Effector memory CD8-positive, alpha-beta T cell (primary cell): ENCODE measurements around the gene RPL41.

Source experiments
- ATAC-seq: fragments of 150-1000 bp; cut with Tn5 transposase; replicated peaks from 2 replicates; pipeline ENCODE4 v1.10.0; 2021; ENCODE audit warnings: mild to moderate bottlenecking, moderate library complexity
- DNase-seq, 3 experiments: peaks; one replicate each; pipeline ENCODE4 v3.0.0; 2021
- H3K27ac Mint-ChIP-seq, 2 donors: one replicate each; pipeline ENCODE4 v1.8.0; 2022; ENCODE audit warnings: mild to moderate bottlenecking in 2 of 2, mixed read lengths in 2 of 2, moderate library complexity in 2 of 2
- H3K27me3 Mint-ChIP-seq, 2 donors: one replicate each; pipeline ENCODE4 v1.8.0; 2022; ENCODE audit warnings: mixed read lengths in 2 of 2
- H3K36me3 Mint-ChIP-seq: one replicate; pipeline ENCODE4 v1.8.0; 2022; ENCODE audit warnings: mild to moderate bottlenecking, moderate library complexity, mixed read lengths; ENCODE audit not compliant: insufficient read depth
- H3K4me1 Mint-ChIP-seq, 2 donors: one replicate each; pipeline ENCODE4 v1.8.0; 2022; ENCODE audit warnings: low read depth in 2 of 2, mixed read lengths in 2 of 2
- H3K4me3 Mint-ChIP-seq, 2 donors: one replicate each; pipeline ENCODE4 v1.8.0; 2022; ENCODE audit warnings: mild to moderate bottlenecking in 2 of 2, mixed read lengths in 2 of 2, moderate library complexity in 2 of 2
- H3K9me3 Mint-ChIP-seq, 2 donors: one replicate each; pipeline ENCODE4 v1.8.0; 2022; ENCODE audit warnings: mixed read lengths in 2 of 2

RPL41 gene

GRCh38 chr12:56084958-56085543 lies 31.4 kb upstream of the RPL41 start:
- H3K27ac Mint-ChIP-seq = peak overlapping the region in 1 of 2 donors; percentile 60
- DNase-seq = no peak
- H3K4me3 Mint-ChIP-seq = no peak overlapping the region
- peaks cover under 1 to 1% of the 10 kb centered on the region in 2 donors for H3K4me1 Mint-ChIP-seq
- H3K9me3 Mint-ChIP-seq = no peaks in the 10 kb centered on the region
- ATAC-seq = no peak
- H3K36me3 Mint-ChIP-seq = peaks cover 3% of the 10 kb centered on the region
- H3K27me3 Mint-ChIP-seq = peaks cover 6 to 26% of the 10 kb centered on the region in 2 donors

- Mint-ChIP-seq H3K36me3 (peaks cover under 1% of the 10 kb centered on the region), H3K4me3 (no peak overlapping the region), H3K27ac (peak overlapping the region in 1 of 2 donors; percentile 55), H3K27me3 (peaks cover 6 to 22% of the 10 kb centered on the region in 2 donors), H3K4me1 (no peaks in the 10 kb centered on the region), H3K9me3 (no peaks in the 10 kb centered on the region)
- DNase-seq = no peak
- no peak for ATAC-seq
Measured at GRCh38 chr12:56086096-56086495, 30.3 kb upstream of the RPL41 start.

DNA sequence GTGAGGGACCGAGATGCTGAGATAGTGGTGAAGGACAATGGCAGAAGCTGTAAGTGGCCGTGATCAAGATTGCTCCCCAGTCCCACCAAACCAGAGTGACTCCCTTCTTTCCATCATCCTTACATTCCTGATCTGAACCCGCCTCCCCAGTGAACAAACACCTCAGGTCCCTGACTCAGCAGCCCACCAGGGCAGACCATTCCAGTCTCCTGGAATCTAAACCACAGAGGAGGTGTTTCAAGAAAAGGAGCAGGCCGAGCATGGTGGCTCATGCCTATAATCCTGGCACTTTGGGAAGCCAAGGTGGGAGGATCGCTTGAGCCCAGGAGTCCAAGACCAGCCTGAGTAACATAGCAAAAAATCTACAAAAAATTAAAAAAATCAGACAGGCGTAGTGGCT lies 29.8 kb upstream of the RPL41 start:
- no peak for DNase-seq
- H3K27me3 Mint-ChIP-seq = peaks cover 6 to 17% of the 10 kb centered on the region in 2 donors
- no peaks in the 10 kb centered on the region for H3K36me3 Mint-ChIP-seq
- ATAC-seq = no peak
- H3K27ac Mint-ChIP-seq = peak overlapping the region in 1 of 2 donors; percentile 55
- no peaks in the 10 kb centered on the region for H3K4me1 Mint-ChIP-seq
- no peaks in the 10 kb centered on the region for H3K9me3 Mint-ChIP-seq
- H3K4me3 Mint-ChIP-seq = no peak overlapping the region

GRCh38 chr12:56087220-56087619 lies 29.2 kb upstream of the RPL41 start:
- no peak for ATAC-seq

DNA sequence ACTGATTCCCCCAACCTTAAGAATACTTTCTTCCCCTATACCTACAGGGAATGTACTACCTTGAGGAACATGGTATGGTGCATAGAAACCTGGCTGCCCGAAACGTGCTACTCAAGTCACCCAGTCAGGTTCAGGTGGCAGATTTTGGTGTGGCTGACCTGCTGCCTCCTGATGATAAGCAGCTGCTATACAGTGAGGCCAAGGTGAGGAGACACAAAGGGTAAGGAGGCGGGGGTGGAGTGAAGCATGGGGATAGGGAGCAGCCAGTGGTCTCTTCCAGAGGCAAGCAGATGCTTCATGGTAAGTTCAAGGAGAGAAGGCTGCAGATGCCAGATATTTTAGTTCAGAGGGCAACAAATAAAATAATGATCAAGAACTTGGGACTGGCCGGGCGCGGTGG lies 18.7 kb upstream of the RPL41 start:
- ATAC-seq (no peak), DNase-seq (no peak)
- peaks cover 11 to 16% of the 10 kb centered on the region in 2 donors for H3K4me1 Mint-ChIP-seq
- H3K36me3 Mint-ChIP-seq = peaks cover under 1% of the 10 kb centered on the region
- no peaks in the 10 kb centered on the region for H3K9me3 Mint-ChIP-seq
- peaks cover 13 to 22% of the 10 kb centered on the region in 2 donors for H3K27me3 Mint-ChIP-seq
- no peak overlapping the region for H3K4me3 Mint-ChIP-seq
- no peak overlapping the region for H3K27ac Mint-ChIP-seq

More at GRCh38 chr12:56087220-56087619, 29.2 kb upstream of the RPL41 start:
- no peak for DNase-seq
- no peak overlapping the region for H3K27ac Mint-ChIP-seq
- no peaks in the 10 kb centered on the region for H3K9me3 Mint-ChIP-seq
- no peaks in the 10 kb centered on the region for H3K4me1 Mint-ChIP-seq
- peaks cover 6 to 10% of the 10 kb centered on the region in 2 donors for H3K27me3 Mint-ChIP-seq
- no peak overlapping the region for H3K4me3 Mint-ChIP-seq
- no peaks in the 10 kb centered on the region for H3K36me3 Mint-ChIP-seq

DNA sequence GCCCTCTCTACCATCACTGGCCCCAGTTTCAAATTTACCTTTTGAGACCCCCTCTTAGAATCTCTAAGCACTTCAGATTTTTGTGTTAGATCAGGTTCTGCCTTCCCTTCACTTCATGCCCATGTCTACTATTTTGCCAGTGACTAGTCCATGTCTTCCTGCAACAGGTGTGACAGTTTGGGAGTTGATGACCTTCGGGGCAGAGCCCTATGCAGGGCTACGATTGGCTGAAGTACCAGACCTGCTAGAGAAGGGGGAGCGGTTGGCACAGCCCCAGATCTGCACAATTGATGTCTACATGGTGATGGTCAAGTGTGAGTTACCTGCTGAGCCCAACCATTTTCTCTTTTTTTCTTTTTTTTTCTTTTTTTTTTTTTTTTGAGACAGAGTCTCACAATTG lies 17.8 kb upstream of the RPL41 start:
- peaks cover 7% of the 10 kb centered on the region for H3K36me3 Mint-ChIP-seq
- ATAC-seq (no peak), DNase-seq (no peak)
- peaks cover 8 to 13% of the 10 kb centered on the region in 2 donors for H3K27me3 Mint-ChIP-seq
- H3K4me1 Mint-ChIP-seq = peaks cover 19 to 25% of the 10 kb centered on the region in 2 donors
- no peaks in the 10 kb centered on the region for H3K9me3 Mint-ChIP-seq
- no peak overlapping the region for H3K27ac Mint-ChIP-seq
- H3K4me3 Mint-ChIP-seq = no peak overlapping the region

DNA sequence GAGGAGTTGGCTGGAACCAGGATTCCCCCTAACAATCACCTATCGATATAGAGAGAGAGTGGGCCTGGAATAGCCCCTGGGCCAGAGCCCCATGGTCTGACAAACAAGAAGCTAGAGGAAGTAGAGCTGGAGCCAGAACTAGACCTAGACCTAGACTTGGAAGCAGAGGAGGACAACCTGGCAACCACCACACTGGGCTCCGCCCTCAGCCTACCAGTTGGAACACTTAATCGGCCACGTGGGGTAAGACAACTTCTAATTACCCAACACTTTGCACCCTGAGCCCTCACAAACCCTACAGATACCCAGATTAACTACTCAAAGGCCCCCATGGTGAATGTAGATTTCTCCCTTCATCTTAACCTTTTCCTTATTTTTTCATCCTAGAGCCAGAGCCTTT lies 16.6 kb upstream of the RPL41 start:
- peaks cover 15% of the 10 kb centered on the region for H3K36me3 Mint-ChIP-seq
- H3K4me1 Mint-ChIP-seq = peaks cover 28 to 37% of the 10 kb centered on the region in 2 donors
- H3K27me3 Mint-ChIP-seq = peaks cover 0 to 1% of the 10 kb centered on the region in 2 donors
- no peak for DNase-seq
- H3K27ac Mint-ChIP-seq = peak overlapping the region in 1 of 2 donors; percentile 59
- no peak for ATAC-seq
- H3K4me3 Mint-ChIP-seq = no peak overlapping the region
- H3K9me3 Mint-ChIP-seq = no peaks in the 10 kb centered on the region

DNA sequence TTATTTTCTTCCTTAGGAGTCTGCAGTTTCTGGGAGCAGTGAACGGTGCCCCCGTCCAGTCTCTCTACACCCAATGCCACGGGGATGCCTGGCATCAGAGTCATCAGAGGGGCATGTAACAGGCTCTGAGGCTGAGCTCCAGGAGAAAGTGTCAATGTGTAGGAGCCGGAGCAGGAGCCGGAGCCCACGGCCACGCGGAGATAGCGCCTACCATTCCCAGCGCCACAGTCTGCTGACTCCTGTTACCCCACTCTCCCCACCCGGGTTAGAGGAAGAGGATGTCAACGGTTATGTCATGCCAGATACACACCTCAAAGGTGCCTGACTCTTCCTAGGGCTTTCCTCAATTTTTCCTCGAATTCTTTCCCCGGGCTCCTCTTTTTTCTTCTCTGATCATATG lies 15.4 kb upstream of the RPL41 start:
- no peak overlapping the region for H3K4me3 Mint-ChIP-seq
- H3K36me3 Mint-ChIP-seq = peaks cover 18% of the 10 kb centered on the region

GRCh38 chr12:56102683-56103065 lies 13.8 kb upstream of the RPL41 start:
- peaks cover 25% of the 10 kb centered on the region for H3K36me3 Mint-ChIP-seq
- peak overlapping the region; percentile 95 to 96 for H3K4me3 Mint-ChIP-seq
- H3K27me3 Mint-ChIP-seq = no peaks in the 10 kb centered on the region
- H3K27ac Mint-ChIP-seq = peak overlapping the region; percentile 93 to 94
- no peak for ATAC-seq
- no peaks in the 10 kb centered on the region for H3K9me3 Mint-ChIP-seq
- peaks cover 42 to 59% of the 10 kb centered on the region in 2 donors for H3K4me1 Mint-ChIP-seq
- no peak for DNase-seq

More for the DNA sequence above, 15.4 kb upstream of the RPL41 start:
- Mint-ChIP-seq H3K9me3 (no peaks in the 10 kb centered on the region), H3K4me1 (peaks cover 38 to 47% of the 10 kb centered on the region in 2 donors), H3K27me3 (no peaks in the 10 kb centered on the region), H3K27ac (peak overlapping the region; percentile 93 to 94)
- DNase-seq = no peak
- ATAC-seq = no peak

DNA sequence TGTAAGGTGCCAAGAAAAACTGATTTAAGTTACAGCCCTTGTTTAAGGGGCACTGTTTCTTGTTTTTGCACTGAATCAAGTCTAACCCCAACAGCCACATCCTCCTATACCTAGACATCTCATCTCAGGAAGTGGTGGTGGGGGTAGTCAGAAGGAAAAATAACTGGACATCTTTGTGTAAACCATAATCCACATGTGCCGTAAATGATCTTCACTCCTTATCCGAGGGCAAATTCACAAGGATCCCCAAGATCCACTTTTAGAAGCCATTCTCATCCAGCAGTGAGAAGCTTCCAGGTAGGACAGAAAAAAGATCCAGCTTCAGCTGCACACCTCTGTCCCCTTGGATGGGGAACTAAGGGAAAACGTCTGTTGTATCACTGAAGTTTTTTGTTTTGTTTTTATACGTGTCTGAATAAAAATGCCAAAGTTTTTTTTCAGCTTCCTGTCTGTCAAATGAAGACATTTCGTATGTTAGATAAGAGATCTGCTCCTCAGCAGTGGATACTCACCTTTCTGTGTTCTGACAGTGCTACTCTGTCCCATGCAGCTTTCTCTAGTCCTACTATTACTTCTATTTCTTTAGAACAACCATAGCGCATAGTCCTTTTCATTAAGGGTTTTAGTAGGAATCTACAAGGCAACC lies 13.2 kb upstream of the RPL41 start:
- peak in 1 of 3 experiments; percentile 20 for DNase-seq
- ATAC-seq = peak; percentile 21

GRCh38 chr12:56103823-56104108 lies 12.7 kb upstream of the RPL41 start:
- Mint-ChIP-seq H3K4me3 (peak overlapping the region; percentile 95 to 96), H3K27ac (peak overlapping the region; percentile 93 to 94), H3K4me1 (peaks cover 42 to 59% of the 10 kb centered on the region in 2 donors), H3K36me3 (peaks cover 36% of the 10 kb centered on the region), H3K27me3 (no peaks in the 10 kb centered on the region), H3K9me3 (no peaks in the 10 kb centered on the region)
- no peak for ATAC-seq
- no peak for DNase-seq

More for the DNA sequence above, 13.2 kb upstream of the RPL41 start:
- Mint-ChIP-seq H3K27me3 (no peaks in the 10 kb centered on the region), H3K4me3 (peak overlapping the region; percentile 95 to 96), H3K36me3 (peaks cover 30% of the 10 kb centered on the region), H3K9me3 (no peaks in the 10 kb centered on the region), H3K27ac (peak overlapping the region; percentile 93 to 94), H3K4me1 (peaks cover 42 to 59% of the 10 kb centered on the region in 2 donors)

DNA sequence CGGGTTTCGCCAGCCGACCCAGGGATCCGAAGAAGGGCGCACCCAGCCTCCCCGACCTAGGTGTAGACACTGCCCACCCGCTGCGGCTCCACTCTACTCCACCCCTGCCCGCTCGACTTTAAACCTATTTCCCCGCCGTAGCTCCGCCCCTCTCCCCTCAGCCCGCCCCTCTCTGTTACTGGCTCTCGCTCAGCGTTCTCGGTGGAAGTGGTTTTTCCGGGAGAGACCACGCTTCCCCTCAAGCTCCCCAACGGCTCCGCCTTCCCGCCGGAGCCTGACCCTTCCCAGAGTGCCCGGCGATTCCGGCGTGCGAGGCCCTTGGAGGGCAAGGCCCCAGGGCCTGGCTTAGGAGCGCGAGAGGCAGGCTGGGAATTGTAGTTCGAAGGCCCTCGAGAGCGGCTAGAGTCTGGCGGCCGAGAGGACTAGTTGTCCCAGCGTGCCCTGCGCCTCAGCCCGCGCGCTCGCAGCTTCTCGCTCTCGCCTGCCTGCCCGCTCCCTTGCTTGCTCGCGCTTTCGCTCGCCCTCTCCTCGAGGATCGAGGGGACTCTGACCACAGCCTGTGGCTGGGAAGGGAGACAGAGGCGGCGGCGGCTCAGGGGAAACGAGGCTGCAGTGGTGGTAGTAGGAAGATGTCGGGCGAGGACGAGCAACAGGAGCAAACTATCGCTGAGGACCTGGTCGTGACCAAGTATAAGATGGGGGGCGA lies 12.2 kb upstream of the RPL41 start, which contains the start of gene PA2G4:
Gene PA2G4 (plus strand): TSS at position 451 of the 706 bp plus-strand sequence. CDS start 179 bp downstream, at position 630.
- peaks cover 41% of the 10 kb centered on the region for H3K36me3 Mint-ChIP-seq
- H3K9me3 Mint-ChIP-seq = no peaks in the 10 kb centered on the region
- ATAC-seq = peak; percentile 84
- H3K4me3 Mint-ChIP-seq = peak within 1 kb of the TSS; percentile 95 to 96
- H3K27me3 Mint-ChIP-seq = no peaks in the 10 kb centered on the region
- DNase-seq = peak; percentile 89 to 93 (median 91)
- peaks cover 42 to 59% of the 10 kb centered on the region in 2 donors for H3K4me1 Mint-ChIP-seq
- peak within 1 kb of the TSS; percentile 93 to 94 for H3K27ac Mint-ChIP-seq

- peak; percentile 0 for ATAC-seq
- Mint-ChIP-seq H3K27me3 (no peaks in the 10 kb centered on the region), H3K4me1 (peaks cover 42 to 59% of the 10 kb centered on the region in 2 donors), H3K4me3 (peak overlapping the region; percentile 95 to 96), H3K27ac (peak overlapping the region; percentile 93 to 94), H3K9me3 (no peaks in the 10 kb centered on the region), H3K36me3 (peaks cover 48% of the 10 kb centered on the region)
- DNase-seq = no peak
Measured at GRCh38 chr12:56104815-56105608, 11.4 kb upstream of the RPL41 start.
